ENCODE measurements around the gene RAB13.
"Not testable (repeated sequence)": the region's sequence is repeated elsewhere in the genome, so short reads cannot be mapped to it uniquely, and the experiment has no call there.

RAB13 gene

DNA sequence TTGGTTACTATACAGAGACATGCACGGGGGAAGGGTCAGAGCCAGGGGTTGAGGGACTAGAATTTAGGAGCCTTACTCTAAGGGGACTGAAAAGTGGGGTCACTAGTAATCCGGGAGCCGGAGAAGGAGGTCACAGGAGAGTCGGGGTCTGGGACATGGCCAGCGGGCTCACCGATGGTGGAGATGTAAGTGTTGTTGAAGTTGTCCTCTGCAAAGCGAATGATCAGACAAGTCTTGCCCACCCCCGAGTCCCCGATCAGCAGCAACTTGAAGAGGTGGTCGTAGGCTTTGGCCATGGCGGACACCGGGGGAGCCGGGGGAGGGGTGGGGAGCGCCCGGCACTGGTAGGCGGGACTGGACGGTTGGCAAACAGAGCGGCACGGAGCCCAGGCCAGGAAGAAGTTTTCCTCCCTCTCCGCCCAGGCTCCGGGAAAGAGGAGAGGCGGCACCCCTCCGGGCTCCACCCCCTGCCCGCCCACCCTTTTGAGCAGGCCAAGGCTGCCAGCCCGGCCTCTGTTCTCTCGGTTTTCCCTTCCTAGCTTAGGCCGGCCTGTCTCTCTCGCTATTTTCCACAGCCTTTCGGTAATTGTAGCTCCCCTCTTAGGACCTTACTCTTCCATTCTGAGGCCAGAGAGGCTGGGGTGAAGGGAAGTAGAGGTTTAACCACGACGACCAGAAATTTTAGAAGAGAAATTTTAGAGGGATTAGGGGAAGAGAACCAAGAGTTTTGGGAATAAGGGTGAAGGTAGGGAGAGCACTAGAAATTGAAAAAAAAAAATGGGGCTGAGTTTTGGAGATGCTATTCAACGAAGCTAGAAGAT is at the start of gene RAB13:
Gene RAB13 (minus strand): TSS at position 399 of the 821 bp plus-strand sequence. CDS start 103 bp downstream, at position 296.
- DNase-seq: peak; percentile 87

DNA sequence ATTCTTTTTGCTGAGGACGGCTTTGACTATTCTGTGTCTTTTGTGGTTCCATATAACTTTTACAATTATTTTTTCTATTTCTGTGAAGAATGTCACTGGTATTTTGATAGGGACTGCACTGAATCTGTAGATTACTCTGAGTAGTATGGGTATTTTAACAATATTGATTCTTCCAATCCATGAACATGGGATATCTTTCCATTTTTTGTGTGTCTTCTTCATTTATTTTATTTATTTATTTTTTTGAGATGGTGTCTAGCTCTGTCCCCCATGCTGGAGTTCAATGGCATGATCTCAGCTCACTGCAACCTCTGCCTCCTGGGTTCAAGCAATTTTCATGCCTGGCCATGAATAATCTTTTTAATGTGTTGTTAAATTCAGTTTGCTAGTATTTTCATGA is 47.6 kb upstream of the RAB13 start:
- not testable (repeated sequence) for DNase-seq

DNA sequence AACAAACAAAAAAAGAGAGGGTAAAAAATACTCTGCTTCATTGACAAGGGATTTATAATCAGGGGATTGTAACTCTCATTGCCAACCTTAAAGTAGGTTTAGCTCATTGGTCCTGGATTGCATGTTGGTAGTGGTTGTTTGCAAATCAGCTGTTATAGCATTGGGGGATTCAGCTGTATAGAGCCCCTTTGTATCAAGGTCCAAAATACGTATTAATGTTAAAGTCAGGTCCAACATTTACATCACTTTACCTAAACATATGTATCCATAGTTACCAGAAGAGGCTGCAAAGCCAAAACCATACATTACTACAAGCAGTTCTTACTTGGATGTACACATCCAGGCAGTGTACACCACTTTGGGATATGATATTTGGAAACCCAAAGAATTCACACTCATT is 33.8 kb upstream of the RAB13 start:
- DNase-seq: no peak

- DNase-seq: no peak
Observed at GRCh38 chr1:154019269-154019668, 33.1 kb upstream of the RAB13 start.

GRCh38 chr1:154014154-154014907 is 28.2 kb upstream of the RAB13 start:
- no peak for DNase-seq

- not testable (repeated sequence) for DNase-seq
Observed at GRCh38 chr1:154012543-154012942, 26.4 kb upstream of the RAB13 start.

DNA sequence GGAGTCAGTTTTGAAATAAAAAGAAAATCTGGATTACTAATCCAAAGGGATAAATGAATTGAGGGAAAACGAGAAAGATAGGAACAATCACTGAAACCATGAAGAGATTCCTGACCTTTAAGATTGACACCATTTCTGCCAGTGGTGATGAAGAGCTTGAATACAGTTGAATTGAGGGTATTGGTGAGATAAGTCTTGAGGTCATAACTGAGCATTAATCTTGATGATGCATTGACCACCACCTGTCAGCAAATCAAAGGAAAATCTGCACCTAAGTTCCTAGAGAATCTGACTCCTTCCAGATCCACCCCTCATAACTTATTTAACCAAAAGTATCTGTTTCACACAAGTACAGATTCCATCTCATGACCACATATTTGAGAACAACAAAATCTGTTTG is 26.0 kb upstream of the RAB13 start:
- no peak for DNase-seq

DNA sequence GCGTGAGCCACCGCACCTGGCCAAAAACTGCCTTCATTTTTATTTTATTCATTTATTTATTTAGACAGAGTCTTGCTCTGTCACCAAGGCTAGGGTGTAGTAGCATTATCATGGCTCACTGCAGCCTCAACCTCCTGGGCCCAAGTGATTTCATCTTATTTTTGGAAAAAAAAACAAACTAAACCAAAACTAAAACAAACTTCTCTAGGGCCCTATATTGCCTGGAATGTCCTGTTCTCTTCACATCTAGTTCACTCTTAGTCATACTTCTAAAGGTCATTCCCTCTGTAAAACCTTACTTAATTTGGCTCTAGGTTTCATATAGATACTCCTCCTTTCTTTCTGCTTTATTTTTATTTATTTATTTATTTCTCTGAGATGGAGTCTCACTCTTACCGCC is 20.0 kb upstream of the RAB13 start:
- no peak for DNase-seq

DNA sequence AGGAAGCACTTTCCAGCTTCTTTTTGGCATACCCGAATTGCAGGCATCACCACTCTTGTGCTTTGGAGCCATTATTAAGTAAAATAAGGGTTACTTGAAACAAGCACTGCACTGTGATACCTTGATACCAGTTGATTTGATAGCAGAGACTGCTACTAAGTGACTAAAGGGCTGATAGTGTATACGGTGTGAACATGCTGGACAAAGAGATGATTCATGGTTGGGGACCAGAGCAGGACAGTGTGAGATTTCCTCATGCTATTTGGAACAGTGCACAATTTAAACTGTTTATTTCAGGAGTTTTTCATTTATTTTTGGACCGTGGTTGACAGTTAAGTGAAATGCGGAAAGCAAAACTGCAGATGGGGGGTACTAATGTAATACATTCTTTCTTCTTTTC is 14.3 kb upstream of the RAB13 start:
- no peak for DNase-seq

- DNase-seq: not testable (repeated sequence)
Observed at GRCh38 chr1:153996882-153997281, 10.7 kb upstream of the RAB13 start.

GRCh38 chr1:153995640-153996039 is 9.5 kb upstream of the RAB13 start:
- no peak for DNase-seq

DNA sequence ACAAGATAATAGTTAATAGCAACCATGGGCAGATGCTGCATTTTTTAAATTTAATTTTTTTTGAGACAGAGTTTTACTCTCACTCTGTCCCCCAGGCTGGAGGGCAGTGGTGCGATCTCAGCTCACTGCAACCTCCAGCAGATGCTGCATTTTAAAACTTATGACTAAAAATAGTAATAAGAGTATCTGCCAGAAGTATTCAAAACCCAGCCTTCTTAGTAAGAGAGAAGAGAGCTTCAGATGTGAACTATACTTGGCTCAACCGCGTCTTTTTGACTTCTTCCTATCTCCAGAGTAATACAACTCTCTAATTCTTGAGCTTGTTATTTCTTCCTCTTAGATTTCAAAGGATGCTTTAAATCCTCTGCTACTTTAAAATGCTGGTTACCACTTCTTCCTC is 9.1 kb upstream of the RAB13 start:
- DNase-seq: no peak

DNA sequence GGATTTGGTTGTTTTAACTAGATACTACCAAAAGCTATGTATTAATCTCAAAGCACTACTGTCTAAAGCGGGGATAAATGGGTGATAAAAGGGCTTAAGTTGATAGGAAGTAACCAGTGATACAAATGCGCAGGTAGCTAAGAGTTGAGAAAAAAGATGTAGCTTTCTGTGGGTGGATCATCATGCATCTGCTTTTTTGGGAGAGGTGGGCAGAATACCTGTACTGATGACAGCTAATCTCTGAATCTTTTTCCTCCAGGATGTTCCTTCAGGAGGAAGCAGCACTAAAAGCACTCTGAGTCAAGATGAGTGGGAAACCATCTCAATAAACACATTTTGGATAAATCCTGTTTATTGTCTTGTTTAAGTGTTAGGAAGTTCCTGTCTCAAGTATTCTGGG is 5.7 kb upstream of the RAB13 start:
- no peak for DNase-seq

DNA sequence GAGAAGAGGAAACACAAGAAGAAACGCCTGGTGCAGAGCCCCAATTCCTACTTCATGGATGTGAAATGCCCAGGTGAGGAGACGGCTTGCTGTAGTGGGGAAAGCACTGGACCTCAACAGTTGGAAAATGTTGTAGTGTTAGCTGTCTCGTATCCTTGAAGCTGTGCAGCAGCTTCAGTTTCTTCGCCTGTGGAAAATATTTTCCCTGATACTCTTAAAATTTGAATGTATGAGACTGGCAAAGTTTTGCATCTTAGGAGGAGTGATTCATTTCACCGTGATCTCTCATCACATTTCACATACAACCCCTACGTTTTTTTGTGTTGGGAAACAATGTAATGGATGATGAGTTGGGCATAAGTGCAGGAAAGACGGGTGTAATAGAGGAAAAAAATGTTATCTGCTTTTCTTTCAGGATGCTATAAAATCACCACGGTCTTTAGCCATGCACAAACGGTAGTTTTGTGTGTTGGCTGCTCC is 5.1 kb upstream of the RAB13 start:
- DNase-seq: no peak

GRCh38 chr1:153990468-153991150 is 4.5 kb upstream of the RAB13 start, which contains the start of gene RPS27:
Gene RPS27, plus strand, starts transcription at chr1:153990762. Its CDS starts 35 bp downstream, at chr1:153990797.
- peak; percentile 99 for DNase-seq

DNA sequence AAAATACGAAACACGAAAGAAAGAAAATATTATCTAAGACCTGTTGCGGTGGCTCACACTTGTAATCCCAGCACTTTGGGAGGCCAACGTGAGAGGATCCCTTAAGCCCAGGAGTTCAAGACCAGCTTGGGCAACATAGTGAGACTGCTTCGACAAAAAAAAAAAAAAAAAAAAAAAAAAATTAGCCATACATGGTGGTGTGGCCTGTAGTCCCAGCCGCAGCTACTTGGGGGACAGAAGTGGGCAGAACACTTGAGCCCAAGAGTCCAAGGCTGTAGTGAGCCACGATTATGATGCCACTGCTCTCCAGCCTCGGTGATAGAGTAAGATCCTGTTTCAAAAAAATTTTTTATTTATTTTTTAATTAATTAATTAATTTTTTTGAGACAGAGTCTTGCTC is 1.5 kb upstream of the RAB13 start:
- DNase-seq: no peak

DNA sequence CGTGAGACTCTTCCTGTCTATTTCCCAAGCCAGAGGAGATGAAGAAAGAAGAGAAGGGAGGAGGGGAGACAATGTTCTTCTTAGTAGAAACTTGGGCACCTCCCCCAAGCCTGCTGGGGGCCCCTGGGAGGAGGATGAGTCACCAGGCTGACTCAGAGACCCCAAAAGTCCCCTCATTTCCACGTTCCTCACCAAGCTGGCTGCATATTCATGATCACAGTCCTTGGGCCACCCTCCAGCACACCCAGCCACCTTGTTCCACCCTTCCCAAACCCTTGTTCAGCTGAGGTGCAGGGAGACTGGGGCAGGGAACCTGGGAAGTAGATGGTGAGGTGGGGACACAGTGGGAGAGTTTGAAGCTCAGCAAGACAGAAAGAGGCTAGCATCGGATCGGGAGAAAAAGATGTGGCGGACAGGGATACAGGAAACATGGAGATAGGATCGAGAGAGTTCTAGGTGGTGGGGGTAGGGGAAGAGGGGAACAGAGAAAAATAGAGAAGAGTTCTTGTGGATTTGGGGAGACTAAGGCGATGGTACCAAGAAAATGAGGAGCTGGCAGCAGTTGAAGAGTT is 712 bp downstream of the RAB13 start:
- no peak for DNase-seq

DNA sequence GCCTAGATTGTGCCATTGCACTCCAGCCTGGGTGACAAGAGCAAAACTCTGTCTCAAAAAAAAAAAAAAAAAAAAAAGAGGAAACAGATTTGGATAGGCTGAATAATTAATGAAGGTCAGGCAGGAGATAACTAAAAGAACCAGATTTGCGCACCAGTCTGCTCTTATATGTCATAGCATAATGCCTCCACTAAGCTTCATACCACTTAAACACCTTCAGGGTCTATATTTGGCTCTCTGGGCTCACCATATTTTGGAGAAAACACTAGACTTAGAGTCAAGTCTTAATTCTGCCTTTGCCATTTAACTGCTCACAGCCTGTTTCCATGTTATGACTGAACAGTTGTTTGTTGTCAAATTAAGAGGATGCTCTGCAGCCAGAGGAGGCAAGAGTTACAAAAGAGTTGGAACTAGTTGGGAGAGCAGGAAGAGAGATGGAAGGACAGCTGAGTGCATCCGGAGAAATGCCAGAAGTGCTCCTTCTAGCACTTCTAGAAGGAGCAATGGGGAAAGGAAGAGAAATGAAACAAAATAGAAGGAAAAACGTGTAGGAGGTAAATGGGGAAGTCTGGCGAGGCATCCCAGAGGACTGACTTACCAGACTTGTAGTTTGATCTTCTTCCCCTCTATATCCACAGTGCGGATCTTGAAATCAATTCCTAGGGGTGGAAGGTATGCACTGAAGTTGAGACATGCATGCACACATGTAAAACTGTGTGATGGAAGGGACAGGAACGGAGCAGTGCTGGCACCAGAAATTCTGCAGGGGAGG is 1.8 kb downstream of the RAB13 start:
- no peak for DNase-seq

GRCh38 chr1:153981735-153982134 is 4.4 kb downstream of the RAB13 start:
- not testable (repeated sequence) for DNase-seq

DNA sequence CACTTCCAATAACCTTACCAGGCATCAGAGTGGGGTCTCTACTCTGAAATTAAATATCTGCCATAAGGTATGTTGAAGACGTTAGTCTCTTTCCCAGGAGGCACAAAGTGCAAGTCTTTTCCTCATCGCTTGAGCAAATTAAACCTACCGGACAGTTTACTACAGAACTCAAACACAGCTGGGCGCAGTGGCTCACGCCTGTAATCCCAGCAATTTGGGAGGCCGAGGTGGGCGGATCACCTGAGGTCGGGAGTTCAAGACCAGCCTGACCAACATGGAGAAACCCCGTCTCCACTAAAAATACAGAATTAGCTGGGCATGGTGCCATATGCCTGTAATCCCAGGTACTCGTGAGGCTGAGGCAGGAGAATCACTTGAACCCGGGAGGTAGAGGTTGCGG is 7.0 kb downstream of the RAB13 start:
- not testable (repeated sequence) for DNase-seq

DNA sequence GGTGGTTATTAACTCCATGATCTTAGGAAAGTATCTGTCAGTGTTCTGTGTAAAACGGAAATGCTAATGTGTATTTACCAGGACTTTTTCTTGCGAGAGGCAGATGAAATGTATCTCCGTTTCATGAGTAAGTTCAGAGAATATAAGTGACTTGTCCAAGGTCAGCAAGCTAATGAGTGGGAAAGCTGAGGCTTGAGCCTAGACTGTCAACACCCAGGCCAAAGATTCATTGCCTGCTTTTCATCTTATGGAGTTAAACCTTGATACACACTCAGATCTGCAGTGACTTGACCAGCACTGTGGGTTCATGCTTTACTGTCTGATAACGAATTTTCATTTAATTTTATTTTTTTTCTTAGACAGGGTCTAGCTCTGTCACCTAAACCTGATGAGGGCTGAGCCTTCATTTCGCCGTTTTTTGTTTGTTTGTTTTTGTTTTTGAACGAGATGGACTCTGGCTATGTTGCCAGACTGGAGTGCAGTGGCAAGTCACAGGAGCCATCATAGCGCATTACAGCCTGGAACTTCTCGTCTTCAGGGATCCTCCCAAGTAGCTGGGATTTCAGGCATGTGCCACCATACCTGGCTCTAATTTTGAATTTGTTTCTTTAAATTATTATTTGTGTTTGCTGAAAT is 7.7 kb downstream of the RAB13 start:
- no peak for DNase-seq
